Activated CD4-positive, alpha-beta T cell treated with anti-CD3 and anti-CD28 coated beads, Interleukin-2, amount 50 U/mL, for 4 hours (primary cell): ENCODE results near the gene GRM8.
A peak's percentile ranks its signal among the peaks of the same experiment; 100 is the strongest.

Experiments used
- DNase-seq, 2 experiments: peaks; one replicate each; pipeline ENCODE4 v3.0.0-alpha.2; 2020

Gene GRM8

GRCh38 chr7:127252778-127253280 lies at the start of gene GRM8:
GRM8 (minus strand) TSS chr7:127252941.
- DNase-seq = peak in 1 of 2 experiments; percentile 2

- no peak for DNase-seq
Observed at GRCh38 chr7:127290801-127291361, 38.1 kb upstream of the GRM8 start.

DNA sequence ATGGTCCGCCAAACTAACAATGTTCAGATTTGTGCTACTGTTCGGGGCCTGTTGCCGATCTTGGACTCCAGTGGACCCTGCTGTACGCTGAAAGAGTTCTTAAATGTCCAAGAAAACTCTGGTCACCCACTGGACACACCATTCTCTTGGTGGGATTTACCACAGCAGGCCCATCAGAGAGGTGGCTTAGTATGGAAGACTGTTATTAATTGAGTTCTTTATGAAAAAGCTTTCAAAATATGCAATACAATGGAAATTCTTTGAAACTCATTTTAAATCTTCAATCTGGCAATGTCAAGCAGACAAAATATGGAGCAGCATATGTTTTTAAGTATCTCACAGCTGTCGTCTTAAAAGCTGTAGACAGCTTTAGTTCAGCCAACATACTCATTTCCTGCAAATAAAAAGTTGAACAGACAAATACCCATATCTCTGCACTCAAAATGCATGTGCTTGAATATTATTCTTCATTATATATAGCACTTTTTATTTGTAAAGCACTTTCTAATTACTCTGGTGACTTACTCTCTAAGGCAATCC lies 37.4 kb upstream of the GRM8 start:
- DNase-seq = no peak

DNA sequence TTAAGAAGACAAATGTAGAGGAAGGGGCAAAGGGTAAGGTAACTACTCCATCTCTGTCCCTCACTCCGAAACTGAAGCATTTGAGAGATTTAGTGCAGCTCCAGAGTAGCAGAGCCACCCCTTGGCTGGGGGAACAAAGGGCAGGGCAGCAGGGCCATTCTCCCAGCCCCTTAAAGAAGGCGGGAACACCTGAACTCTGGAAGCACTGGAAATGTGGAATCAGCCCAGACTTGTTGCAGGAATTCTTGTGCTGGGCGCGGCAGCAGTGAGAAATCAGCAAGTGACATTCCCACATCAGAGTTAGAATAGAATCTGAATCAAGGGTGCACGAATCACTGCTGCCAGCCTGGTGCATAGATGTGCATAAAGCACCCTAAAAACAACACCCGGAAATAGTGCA lies 34.4 kb upstream of the GRM8 start:
- no peak for DNase-seq

GRCh38 chr7:127270093-127270492 lies 17.4 kb upstream of the GRM8 start:
- DNase-seq = no peak

DNA sequence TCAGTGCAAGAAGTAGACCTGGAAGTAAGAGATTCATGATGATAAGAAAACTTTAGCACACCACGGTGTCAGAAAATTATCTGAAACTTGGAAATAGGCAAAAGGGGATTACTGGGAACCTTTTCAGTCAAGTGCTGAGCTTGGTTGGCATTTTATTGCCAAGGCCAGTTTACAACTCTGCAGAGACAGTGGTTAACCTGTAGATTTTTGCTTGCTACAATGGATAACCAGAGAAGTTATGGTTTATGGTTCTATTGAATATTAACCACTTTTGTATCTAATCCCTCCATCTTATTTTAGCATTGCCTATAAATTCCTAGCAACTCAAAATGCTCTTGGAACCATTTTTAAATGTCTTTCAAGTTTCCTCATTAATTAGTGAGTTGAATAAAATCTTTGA lies 13.3 kb upstream of the GRM8 start:
- DNase-seq = no peak

DNA sequence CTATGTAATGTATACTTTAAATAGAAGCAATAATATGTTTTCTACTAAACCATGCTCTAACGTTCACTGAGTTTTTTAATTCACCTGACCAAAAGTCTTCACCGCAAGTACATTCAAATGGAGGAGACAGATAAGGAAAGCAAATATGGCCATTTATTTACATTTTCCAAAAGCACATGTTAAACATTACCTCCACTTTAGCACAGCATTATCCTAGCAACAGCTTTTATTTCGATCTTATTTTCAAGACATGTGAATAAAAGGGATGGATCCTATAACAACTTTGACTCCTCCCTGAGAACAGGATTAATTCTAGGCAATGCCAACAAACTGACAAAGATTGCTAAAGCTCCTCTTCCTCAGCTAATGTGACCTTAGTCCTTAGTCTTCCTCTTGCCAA lies 11.5 kb upstream of the GRM8 start:
- no peak for DNase-seq

DNA sequence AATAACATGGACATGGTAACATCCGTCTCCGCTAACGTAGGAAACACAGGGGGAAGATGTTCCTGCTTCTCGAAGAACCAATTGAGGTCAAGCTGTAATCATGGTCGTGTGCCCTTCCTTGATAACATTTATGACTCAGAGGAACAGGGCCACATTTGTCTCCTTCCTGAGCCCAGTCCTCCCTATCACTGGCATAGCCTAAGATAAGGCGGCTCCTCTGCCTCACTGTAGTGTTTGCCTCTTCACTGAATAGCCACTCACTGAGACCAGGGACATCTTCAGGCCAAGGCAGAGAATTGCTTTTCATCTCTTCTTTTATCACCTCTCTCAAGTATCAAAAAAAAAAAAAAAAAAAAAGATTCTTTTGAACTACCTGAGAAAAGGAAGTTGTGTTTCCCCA lies 5.4 kb upstream of the GRM8 start:
- DNase-seq = no peak

- no peak for DNase-seq
Observed at GRCh38 chr7:127257086-127257485, 4.3 kb upstream of the GRM8 start.

GRCh38 chr7:127256041-127256725 lies 3.4 kb upstream of the GRM8 start:
- DNase-seq = no peak

- DNase-seq = no peak
Observed at GRCh38 chr7:127254163-127254684, 1.5 kb upstream of the GRM8 start.

GRCh38 chr7:127253281-127254162 lies 781 bp upstream of the GRM8 start:
- peak; percentile 43 to 50 for DNase-seq

- DNase-seq = no peak
Observed at GRCh38 chr7:127252377-127252713, 396 bp downstream of the GRM8 start.

GRCh38 chr7:127251465-127252376 lies 1.0 kb downstream of the GRM8 start:
- peak in 1 of 2 experiments; percentile 5 for DNase-seq

DNA sequence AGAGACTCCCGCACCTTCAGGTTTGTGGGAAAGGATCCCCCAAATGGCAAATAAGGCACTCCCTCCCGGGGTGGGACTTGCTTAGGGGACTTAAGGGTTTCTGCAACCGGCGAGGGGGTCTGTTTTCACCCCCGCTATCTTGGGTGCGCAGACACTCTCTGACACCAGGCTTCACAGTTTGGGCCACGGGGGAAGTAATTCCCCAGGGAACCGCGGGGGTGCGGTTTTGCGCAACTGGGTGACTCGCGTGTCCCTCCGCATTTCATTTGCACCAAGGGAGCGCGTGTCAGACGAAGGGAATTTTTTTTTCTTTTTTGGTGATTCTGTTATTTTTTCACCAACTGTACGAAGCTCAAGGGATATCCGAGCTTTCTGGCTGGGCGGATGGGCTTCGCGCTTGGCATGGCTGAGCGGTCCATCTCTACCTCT lies 1.7 kb downstream of the GRM8 start:
- DNase-seq = no peak

DNA sequence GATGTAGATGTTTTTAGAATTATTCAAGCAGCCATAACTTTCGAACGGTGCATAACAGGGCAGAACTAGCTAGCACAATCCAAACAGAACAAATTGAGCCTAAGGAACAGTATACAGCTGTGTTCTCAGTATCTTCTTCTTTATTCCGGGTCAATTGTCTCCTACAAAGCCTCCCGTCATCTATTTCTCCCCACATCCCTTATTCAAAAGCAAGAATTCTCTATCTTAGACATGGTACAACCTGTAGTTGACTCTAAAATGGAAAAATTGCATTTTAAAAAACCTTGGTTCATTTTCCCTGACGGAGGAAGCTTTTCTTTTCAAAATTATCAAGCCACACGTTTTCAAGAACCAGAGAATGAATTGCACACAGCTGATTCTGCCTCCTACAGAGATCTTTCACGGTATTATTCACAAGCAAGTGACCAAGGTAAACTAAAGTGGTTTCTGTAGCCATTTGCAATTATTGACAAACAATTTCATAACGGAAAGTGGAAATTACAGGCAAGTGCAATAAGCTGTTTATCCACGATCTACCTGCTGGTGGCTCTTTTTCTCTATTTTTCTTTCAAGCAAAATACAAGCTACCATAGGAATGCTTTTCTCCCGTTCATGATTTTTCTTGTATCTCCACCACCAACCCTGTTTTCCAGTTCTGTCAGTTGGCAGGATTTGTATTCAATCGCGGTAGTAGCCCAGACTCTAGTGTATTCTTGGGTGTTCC lies 2.3 kb downstream of the GRM8 start:
- DNase-seq = no peak

GRCh38 chr7:127245607-127246006 lies 7.1 kb downstream of the GRM8 start:
- no peak for DNase-seq

DNA sequence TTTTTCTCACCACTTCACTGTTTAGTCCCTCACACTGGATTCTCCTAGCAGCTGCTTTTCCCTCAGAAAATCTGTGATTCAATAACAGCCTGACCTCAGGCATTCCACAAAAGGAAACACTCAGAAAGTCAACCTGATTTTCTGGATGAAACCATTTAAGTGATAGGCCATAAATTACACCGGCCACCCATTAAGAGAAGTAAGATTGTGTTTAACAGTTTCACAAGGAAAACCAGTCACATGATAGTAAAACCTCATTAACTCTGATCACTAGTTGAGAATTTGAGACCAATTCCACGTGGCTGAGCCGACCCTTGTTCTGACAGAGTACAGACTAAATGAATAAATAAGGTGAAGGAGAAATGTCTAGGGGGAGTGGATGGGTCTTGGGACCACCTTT lies 7.7 kb downstream of the GRM8 start:
- DNase-seq = no peak

- no peak for DNase-seq
Observed at GRCh38 chr7:127239814-127240213, 12.9 kb downstream of the GRM8 start.

- DNase-seq = no peak
Observed at GRCh38 chr7:127233630-127234029, 19.1 kb downstream of the GRM8 start.

- DNase-seq = no peak
Observed at GRCh38 chr7:127231415-127231814, 21.3 kb downstream of the GRM8 start.
